Epithelial cell of esophagus (primary cell): ENCODE measurements around the gene RGS2.

Source experiments
- DNase-seq: peaks from one replicate; pipeline ENCODE4 v3.0.0; 2010; ENCODE audit warnings: low read depth
- H3K4me3 ChIP-seq: 2 replicates; pipeline ENCODE4 v1.5.1; 2011; ENCODE audit warnings: mild to moderate bottlenecking, low read length, control low read depth
- TF ChIP-seq, protein P1 (sequence below): IDR thresholded peaks from 2 replicates; pipeline ENCODE4 v1.5.1; 2011; ENCODE audit warnings: low read depth, mild to moderate bottlenecking, low read length, control low read depth, inconsistent platforms; ENCODE audit not compliant: insufficient read depth; ENCODE audit errors: missing control alignments

The RGS2 gene

DNA sequence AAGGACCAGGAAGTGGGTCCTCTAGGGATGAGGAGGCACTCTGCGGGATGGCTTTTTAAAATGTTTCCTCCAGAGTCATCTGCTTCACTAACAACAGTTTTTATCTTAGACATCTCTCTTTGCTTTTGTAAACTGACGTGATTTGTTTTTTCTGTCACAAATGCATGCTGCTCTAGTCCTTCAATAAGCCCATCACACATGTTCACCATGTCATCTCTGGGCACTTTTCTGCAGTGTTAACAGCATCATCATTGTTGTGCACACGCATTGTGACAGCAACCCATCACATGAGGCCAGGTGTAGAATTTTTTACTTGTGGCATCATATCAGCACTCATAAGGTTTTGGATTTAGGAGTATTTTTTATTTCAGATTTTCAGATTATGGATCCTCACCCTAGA is 12.5 kb downstream of the RGS2 start:
- TF ChIP-seq, protein P1, sequence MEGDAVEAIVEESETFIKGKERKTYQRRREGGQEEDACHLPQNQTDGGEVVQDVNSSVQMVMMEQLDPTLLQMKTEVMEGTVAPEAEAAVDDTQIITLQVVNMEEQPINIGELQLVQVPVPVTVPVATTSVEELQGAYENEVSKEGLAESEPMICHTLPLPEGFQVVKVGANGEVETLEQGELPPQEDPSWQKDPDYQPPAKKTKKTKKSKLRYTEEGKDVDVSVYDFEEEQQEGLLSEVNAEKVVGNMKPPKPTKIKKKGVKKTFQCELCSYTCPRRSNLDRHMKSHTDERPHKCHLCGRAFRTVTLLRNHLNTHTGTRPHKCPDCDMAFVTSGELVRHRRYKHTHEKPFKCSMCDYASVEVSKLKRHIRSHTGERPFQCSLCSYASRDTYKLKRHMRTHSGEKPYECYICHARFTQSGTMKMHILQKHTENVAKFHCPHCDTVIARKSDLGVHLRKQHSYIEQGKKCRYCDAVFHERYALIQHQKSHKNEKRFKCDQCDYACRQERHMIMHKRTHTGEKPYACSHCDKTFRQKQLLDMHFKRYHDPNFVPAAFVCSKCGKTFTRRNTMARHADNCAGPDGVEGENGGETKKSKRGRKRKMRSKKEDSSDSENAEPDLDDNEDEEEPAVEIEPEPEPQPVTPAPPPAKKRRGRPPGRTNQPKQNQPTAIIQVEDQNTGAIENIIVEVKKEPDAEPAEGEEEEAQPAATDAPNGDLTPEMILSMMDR, result no peak
- H3K4me3 ChIP-seq, result no peak overlapping the region
- DNase-seq, result no peak

DNA sequence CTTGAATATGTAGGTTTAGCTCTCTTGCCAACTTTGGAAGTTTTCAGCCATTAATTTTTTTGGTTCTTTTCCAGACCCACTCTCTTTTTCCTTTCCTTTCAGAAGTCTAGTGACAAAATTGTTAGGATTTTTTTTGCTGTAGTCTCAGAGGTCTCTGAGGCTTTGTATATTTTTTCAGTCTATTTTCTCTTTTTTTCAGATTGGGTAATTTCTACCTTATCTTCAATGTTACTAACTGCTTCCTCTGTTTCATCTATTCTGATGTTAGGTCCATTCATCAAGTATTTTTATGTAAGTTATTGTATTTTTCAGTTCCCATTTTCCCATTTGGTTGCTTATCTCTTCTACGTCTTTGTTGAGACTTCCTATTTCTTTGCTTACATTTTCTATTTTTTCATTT is 15.7 kb downstream of the RGS2 start:
- TF ChIP-seq, protein P1, result no peak

DNA sequence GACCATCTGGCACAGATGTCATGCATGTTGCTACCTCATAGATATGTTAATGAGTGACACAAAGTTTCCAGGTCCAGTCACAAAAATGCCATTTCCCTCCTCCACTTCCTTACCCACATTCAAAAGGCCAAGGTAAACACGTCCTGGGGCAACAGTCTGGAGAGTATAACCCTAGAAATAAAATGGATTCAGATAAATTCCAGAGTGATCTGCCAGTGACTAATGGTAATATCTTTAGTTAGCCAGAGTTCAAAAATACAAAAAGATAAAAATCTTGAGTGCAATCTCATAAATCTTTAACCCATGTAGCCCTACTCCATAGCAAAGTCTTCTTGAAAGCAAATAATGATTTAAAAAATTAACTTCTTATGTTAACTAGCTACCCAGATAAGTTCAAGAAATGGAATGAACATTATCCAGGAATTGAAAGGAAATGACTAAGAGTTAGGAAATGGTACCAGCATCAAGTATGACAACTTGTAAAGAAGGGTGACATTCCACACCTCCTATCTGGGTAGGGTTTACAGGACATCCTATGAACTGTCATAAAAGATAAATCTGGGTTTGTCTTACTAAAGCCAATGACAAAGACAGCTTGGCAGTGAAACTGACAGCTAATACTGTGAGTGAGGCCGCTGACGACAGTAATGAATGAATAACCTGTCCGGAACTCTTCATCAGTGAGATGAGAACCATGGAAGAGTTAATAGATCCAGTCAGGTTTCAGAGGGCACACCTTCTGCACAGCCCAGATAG is 18.1 kb downstream of the RGS2 start:
- TF ChIP-seq, protein P1, result no peak
- no peak overlapping the region for H3K4me3 ChIP-seq
- DNase-seq, result peak; percentile 76

More for the DNA sequence above, 15.7 kb downstream of the RGS2 start:
- no peak overlapping the region for H3K4me3 ChIP-seq
- DNase-seq, result no peak

DNA sequence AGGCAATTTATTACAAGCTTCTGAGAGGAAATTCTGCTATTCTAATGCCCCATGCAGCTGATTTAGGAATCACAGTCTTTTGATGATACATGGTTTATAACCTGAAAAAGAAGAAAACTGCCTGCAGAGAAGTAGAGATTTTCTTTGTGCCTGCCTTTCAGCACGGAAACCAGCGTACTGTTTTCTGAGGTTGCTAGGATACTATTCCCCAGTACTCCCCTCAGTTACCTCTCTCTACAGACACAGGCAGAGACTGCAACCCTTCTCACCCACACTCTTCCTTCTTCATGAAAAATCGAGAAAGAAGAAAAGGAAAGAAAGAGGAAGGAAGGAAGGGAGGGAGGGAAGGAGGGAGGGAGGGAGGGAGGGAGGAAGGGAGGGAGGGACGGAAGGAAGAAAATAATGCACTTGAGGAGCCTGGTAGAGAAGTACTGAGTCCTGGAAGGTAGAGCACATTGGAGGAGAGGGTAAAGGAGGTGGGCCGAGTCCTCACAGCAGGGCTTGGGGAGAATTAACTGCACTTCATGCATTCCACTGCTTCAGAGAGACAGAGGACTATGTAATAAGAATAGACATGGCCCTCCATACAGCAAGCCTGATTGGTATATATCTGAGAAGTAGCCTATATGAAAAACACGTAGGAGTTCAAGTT is 21.9 kb downstream of the RGS2 start:
- TF ChIP-seq, protein P1, result no peak
- DNase-seq, result no peak
- no peak overlapping the region for H3K4me3 ChIP-seq

- peak; percentile 90 for DNase-seq
- no peak overlapping the region for H3K4me3 ChIP-seq
- TF ChIP-seq, protein P1, result no peak
Observed at GRCh38 chr1:192831706-192832355, 23.0 kb downstream of the RGS2 start.

DNA sequence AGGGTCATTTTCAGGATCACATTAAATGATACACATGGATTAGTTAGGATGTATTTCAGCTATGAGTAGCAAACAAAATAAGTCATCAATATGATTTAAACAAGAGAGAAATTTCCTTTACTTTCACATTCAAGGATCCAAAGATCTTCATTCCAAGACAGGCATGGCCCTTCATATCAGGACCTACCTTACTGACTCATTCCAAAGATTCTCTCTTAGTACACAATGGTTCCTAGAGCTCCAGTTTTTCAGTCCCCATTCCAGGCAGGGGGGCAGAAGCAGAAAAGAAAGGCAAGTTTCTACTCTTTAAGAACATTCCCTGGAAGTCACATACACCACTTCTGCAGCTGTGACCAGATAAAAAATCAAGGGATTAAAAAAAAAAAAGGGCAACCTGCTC is 23.7 kb downstream of the RGS2 start:
- peak; percentile 27 for DNase-seq
- H3K4me3 ChIP-seq, result no peak overlapping the region
- TF ChIP-seq, protein P1, result no peak
